ENCODE results near the gene AMIGO1.
"Not testable (repeated sequence)": the region's sequence is repeated elsewhere in the genome, so short reads cannot be mapped to it uniquely, and the experiment has no call there.

Gene AMIGO1

GRCh38 chr1:109482242-109482641, 27.3 kb downstream of the AMIGO1 start:
- FAIRE-seq: no peak

DNA sequence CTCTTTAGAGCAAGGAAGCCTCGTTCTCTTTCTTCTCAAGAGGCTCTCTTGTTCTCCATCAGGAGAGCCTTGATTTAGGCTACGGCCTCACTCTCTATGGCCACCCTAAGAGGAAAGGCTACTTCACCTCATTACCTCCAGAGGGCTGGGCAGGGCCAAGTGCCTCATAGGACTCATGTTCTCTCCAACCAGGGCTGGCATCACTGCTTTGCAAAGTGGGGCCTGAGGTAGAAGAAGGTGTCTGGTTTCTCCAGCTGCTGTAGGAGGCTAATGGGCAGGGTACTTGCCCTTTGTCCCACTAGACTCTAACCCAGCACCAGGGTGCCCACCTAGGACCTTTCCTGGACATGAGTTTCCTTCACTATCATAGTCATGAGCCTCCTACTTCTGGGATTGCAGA, 27.9 kb downstream of the AMIGO1 start:
- FAIRE-seq: no peak

GRCh38 chr1:109479901-109480300, 29.6 kb downstream of the AMIGO1 start:
- FAIRE-seq: no peak

DNA sequence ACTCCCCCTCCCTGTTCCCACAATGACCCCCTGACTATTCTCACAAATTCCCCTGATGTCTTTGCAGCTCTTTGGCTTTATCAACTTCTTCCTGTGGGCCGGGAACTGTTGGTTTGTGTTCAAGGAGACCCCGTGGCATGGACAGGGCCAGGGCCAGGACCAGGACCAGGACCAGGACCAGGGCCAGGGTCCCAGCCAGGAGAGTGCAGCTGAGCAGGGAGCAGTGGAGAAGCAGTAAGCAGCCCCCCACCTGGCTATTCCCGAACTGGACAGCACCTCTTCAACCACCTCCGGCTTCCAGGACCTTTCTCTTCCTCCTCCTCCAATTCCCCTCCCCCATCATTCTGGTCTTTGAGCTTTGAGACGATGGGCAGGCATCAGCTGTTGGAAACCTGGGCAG, 30.2 kb downstream of the AMIGO1 start:
- no peak for FAIRE-seq

GRCh38 chr1:109478806-109479205, 30.7 kb downstream of the AMIGO1 start:
- no peak for FAIRE-seq

- FAIRE-seq: no peak
Measured at GRCh38 chr1:109477821-109478220, 31.7 kb downstream of the AMIGO1 start.

DNA sequence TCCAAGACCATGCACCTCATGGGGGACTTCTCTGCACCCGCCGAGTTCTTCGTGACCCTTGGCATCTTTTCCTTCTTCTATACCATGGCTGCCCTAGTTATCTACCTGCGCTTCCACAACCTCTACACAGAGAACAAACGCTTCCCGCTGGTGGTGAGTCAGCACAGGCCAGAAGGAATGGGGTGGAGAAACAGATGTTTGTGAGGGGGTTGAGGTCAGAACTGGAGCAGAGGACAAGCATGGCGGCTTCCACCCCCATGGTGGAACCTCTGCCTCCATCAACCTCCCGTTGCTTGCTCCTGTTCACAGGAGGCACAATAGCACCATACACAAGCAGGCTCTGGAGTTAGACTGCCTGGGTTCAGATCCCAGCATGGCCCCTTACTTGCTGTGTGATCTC, 32.7 kb downstream of the AMIGO1 start:
- no peak for FAIRE-seq

DNA sequence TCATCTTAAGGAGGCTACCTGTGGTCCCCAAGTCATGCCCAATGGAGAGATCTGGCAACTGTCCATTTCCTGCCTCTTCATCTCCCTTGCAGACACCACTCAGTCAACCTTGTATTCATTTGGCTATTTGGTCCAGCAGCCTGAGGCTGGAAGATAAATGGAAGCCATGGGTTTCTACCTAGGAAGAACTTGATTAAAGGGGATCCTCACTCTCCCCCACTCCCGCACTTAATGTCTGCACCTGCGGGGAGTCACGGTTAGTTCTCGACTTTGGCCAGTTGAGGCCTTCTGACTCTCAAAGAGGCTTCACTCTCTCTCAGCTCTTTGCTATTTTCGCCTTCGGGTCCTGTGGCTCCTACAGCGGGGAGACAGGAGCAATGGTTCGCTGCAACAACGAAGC, 34.3 kb downstream of the AMIGO1 start:
- FAIRE-seq: no peak

DNA sequence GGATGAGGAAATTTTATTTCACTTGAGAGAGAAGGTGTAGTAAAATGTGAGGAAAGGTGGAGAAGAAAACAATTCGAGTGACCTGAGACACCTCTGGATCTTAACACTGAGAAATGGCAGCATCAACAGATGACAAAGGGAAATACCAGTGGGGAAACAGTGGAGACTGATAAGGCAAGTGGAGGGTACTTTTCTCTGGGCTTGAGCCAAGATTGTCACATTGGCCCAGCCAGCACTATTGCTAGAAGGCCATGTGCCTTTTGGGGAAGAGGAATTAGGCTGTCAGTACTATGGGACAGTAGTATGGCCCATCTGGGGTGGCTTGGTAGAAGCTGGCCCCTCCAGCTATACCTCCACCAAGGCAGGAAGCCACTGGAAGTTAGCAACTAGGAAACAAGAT, 34.8 kb downstream of the AMIGO1 start:
- no peak for FAIRE-seq

- FAIRE-seq: not testable (repeated sequence)
Measured at GRCh38 chr1:109473284-109474057, 36.1 kb downstream of the AMIGO1 start.

DNA sequence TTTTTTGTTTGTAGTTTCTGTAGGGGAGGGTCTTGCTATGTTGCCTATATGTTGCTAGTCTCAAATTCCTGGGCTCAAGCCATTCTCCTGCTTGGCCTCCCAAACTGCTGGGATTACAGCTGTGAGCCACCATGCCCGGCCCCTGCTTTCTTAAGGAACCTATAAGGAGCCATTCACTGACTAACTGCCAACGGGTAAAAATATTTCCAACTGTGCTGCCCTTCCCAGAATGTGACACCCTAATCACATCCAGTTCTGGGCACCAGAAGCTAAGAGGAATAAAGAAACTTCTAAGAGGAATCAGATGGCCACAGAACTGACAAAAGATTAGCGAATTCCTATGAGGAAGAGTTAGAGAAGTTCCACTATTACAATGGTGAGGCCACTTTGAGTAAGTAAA, 36.7 kb downstream of the AMIGO1 start:
- FAIRE-seq: no peak

DNA sequence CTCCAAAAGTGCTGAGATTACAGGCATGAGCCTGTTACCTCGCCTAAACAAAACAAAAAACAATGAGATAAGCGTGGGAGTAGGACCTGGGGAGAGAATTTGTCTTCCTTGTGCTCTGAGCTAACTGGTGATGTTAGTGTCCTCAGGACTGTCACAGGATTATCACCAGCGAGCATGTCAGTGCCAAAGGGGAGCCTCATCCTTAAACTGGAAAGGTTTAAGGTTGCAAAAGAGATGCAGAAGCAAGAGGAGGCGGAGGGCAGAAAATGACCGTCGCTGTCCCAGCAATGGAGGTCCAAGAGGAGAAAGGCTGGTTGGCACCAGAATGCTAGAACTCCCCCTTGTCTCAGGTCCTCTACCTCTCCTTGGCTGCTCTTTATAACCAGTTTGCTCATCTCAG, 39.3 kb downstream of the AMIGO1 start:
- FAIRE-seq: no peak

DNA sequence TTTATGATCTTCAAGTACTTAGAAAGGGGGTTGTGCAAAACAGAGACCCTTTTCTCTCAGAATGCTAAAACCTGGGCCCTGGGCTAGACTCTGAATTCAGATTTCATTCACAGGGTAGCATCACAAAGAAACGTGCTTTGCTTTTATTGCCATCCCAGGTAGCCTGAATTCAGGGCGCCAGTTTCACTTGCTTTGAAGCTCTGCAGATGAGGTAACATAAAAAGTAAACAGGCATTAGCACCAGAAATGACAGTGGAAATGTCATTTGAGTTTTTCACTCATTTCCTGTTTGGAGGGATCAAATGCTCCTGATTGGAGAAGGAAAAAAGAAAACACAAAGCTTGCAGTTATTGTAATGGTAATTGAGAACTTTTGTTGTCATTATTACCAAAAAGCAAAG, 40.6 kb downstream of the AMIGO1 start:
- no peak for FAIRE-seq

GRCh38 chr1:109468061-109468460, 41.5 kb downstream of the AMIGO1 start:
- FAIRE-seq: no peak

DNA sequence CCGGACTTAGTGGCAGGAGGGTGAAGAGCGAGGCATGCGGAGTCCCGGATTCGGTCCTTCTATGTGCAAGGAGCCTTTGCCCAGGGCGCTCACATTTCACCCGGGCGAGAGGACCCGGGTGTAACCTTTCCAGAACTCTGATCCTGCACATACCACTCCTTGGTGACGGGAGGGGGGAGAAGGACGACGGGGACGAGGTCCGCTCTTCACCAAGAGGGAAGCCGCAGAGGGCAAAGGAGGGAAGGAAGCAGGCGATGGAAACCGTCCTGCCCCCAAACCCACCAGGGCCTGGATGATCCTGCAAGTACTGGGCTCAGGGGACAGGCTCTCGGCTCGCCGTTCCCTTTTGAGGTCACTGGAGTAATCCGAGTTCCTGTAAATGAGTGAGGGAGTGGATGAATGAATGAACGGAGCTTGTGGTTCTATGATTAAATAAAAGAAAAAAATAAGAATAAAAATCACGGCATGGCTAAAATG, 42.2 kb downstream of the AMIGO1 start:
- no peak for FAIRE-seq

GRCh38 chr1:109466452-109467300, 42.9 kb downstream of the AMIGO1 start, which contains the start of gene SYPL2:
TSS of gene SYPL2 (plus strand) at chr1:109466546. CDS start at chr1:109466844, 298 bp downstream.
- FAIRE-seq: no peak

GRCh38 chr1:109466125-109466451, 43.4 kb downstream of the AMIGO1 start:
- no peak for FAIRE-seq

DNA sequence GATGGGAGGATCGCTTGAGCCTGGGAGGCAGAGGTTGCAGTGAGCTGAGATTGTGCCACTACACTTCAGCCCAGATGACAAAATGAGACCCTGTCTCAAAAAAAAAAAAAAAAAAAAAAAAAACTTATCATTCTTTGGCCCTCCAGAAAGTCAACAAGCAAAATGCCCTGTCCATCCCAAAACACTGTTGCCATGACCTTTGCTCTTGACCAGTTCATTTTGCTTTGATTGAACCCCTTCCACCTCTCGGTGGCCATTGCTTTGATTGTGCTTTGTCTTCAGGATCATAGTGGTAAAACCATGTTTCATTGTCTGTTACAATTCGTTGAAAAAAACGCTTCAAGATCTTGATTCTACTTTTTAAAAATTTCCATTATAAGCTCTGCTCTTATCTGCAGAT, 51.7 kb downstream of the AMIGO1 start:
- FAIRE-seq: no peak

DNA sequence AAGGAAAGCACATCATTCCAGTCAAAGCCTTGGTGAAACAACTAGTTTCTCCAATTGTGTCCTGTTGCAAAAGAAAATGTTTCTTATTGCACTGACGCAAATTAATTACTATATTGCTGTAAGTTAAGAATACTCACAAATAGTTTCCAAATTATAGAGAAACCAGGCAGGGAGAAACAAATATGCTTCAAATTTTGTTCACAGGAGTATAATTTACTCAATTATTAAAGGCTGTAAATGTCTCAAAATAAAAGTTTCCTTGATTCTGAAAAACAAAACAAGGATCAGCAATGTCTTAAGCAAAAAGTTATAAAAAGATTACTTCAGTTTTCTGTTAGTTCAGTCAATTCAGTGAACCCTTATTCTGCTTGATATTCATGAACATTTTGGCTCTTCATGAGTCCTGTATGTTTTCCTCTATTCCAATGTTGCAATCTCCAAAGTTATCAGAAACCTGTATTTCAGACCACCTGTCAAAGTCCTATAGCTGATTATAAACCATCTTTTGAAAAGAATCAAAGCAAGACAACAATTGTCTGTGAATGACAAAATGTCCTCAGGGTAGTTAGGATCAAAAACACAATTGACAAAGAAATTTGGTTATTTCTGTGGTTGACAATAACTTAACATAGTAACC, 54.9 kb downstream of the AMIGO1 start:
- no peak for FAIRE-seq

Data from A204.1 (cell line).